Measurements from ENCODE around the gene P4HA3.

DNA sequence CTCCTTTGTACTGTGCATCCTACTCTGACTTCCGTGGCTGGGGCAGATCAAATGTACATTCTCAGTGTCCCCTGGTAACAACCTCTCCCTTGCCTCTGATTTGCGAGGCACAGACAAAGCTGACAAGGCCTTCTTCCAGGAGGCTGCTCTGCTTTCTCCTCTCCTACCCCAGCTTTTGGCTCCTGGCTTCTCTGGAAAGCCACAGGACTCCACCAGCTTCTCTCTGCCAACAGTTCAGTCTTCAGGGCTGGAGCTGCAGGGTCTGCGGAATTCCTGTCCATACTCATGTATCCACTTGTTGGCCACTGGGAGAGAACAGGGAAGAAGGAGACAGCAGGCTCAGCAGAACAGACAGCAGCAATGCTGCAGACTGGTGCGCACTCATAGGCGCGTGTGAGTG lies 44.4 kb downstream of the P4HA3 start:
- TF ChIP-seq, protein P1, sequence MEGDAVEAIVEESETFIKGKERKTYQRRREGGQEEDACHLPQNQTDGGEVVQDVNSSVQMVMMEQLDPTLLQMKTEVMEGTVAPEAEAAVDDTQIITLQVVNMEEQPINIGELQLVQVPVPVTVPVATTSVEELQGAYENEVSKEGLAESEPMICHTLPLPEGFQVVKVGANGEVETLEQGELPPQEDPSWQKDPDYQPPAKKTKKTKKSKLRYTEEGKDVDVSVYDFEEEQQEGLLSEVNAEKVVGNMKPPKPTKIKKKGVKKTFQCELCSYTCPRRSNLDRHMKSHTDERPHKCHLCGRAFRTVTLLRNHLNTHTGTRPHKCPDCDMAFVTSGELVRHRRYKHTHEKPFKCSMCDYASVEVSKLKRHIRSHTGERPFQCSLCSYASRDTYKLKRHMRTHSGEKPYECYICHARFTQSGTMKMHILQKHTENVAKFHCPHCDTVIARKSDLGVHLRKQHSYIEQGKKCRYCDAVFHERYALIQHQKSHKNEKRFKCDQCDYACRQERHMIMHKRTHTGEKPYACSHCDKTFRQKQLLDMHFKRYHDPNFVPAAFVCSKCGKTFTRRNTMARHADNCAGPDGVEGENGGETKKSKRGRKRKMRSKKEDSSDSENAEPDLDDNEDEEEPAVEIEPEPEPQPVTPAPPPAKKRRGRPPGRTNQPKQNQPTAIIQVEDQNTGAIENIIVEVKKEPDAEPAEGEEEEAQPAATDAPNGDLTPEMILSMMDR (IDR thresholded peaks at IDR 0.05; ENCODE audit: insufficient read depth, low read length, poor library complexity, severe bottlenecking), result no peak
- TF ChIP-seq EZH2phosphoT487 (conservative IDR thresholded peaks at IDR 0.05; ENCODE audit: low read length), result no peak
